GM12892 (cell line): Measurements from ENCODE around the gene FLT3LG.

Source experiments
- DNase-seq: peaks from one replicate; pipeline ENCODE4 v3.0.0; 2011; ENCODE audit not compliant: insufficient read length
- FAIRE-seq: peaks from 2 replicates; lab custom pipeline; 2011; peaks lifted over from hg19 to GRCh38; lab: Jason Lieb, UNC
- POLR2A ChIP-seq: IDR thresholded peaks from 2 replicates; pipeline ENCODE4 v1.6.1; 2011; ENCODE audit warnings: low read depth, low read length, control low read depth
- POLR2AphosphoS5 ChIP-seq: IDR thresholded peaks from 2 replicates; pipeline ENCODE4 v1.6.1; 2011; ENCODE audit warnings: low read depth, low read length, control low read depth
- TAF1 ChIP-seq: IDR thresholded peaks from 2 replicates; pipeline ENCODE4 v1.6.1; 2011; ENCODE audit warnings: low read depth, mild to moderate bottlenecking, control low read depth, low read length, borderline replicate concordance

Gene FLT3LG

GRCh38 chr19:49520705-49521319, 46.8 kb downstream of the FLT3LG start:
- no peak for TF ChIP-seq TAF1
- no peak for TF ChIP-seq POLR2A
- no peak for TF ChIP-seq POLR2AphosphoS5
- FAIRE-seq (no peak), DNase-seq (no peak)

- no peak for DNase-seq
- no peak for TF ChIP-seq POLR2A
- TF ChIP-seq TAF1 = no peak
- no peak for FAIRE-seq
Measured at GRCh38 chr19:49524812-49525455, 50.9 kb downstream of the FLT3LG start.

GRCh38 chr19:49528211-49528771, 54.3 kb downstream of the FLT3LG start:
- DNase-seq (no peak), FAIRE-seq (no peak)
- TF ChIP-seq POLR2A (no peak), TAF1 (no peak), POLR2AphosphoS5 (no peak)

- FAIRE-seq (no peak), DNase-seq (no peak)
- no peak for TF ChIP-seq TAF1
- TF ChIP-seq POLR2AphosphoS5 = no peak
- no peak for TF ChIP-seq POLR2A
Measured at GRCh38 chr19:49530708-49531107, 56.7 kb downstream of the FLT3LG start.

DNA sequence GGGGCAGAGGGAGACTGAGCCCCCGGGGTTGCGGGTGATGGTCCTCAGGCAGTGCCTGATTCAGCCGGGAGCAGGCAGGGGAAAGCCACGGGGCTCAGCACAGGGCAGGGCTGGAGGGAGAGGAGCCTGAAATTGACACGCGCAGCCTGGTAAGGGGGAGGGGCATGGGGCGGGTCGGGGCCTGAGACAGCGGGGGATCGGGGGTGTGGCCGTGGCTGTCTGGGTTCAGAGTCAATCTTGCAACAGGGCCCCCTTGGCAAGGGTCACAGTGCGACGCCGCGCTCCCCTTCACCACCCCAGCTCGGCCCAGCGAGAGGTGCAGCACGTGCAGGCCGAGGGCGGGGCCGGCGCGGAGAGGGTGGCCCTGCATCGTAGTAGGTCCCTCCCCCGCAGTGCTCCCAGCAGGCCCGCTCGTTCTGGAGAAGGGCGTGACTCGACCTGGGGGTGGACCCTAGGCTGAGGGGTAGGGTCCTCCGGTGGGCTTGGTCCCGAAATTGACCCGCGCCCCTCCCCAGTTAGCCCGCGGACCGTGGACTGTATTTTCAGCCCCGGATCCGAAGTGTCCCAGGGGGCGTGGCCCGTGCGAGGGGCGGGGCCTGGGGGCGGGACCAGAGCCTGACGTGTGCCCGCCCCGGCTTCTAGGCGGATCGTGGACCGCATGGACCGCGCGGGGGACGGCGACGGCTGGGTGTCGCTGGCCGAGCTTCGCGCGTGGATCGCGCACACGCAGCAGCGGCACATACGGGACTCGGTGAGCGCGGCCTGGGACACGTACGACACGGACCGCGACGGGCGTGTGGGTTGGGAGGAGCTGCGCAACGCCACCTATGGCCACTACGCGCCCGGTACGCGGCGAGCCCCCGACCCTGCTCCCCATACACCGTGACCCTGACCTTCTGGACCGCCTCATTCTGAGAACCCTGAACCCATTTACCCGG, 59.8 kb downstream of the FLT3LG start:
- no peak for TF ChIP-seq POLR2A
- TF ChIP-seq TAF1 = no peak
- no peak for TF ChIP-seq POLR2AphosphoS5
- DNase-seq (peak; percentile 69), FAIRE-seq (peak; percentile 91)

DNA sequence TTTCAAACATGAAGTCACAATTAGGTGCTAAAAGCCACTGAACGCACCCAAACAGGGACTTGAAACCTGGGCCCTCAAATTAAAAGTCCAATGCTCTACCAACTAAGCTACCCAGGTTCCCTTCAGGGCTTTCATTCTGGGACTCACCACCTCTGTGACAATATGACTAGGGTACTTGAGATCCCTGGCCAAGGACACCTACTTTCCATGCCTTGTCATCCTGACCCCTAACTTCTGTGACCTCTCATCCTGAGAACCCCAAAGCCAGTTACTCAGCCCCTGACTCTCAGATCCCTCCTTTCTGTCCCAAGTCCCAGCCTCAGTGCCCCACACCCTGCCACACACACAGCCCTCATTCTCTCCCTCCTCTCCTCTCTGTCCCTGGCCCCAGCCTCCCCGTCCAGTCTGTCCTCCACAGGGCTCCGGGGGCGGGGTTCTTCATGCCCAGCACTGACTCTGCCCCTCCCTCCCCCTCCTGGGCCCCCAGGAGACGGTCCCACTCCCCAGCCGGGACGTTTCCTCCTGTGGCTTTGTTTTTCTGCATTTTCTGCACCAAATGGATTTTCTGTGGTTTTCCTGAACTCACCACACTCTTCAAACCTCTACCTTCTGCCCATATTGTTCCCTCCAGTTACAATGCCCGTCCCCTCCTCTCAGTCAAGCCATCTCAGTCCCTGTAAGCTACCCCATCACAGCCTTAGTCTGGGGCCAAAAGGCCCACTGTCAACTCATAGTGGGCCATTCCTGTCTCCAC, 60.8 kb downstream of the FLT3LG start:
- no peak for FAIRE-seq
- TF ChIP-seq POLR2A (no peak), POLR2AphosphoS5 (no peak), TAF1 (no peak)
- DNase-seq = no peak
